GM12892 (cell line): ENCODE results near the gene PSMD1.

Experiments
- POLR2A ChIP-seq: IDR thresholded peaks from 2 replicates; pipeline ENCODE4 v1.6.1; 2011; ENCODE audit warnings: low read depth, low read length, control low read depth
- TAF1 ChIP-seq: IDR thresholded peaks from 2 replicates; pipeline ENCODE4 v1.6.1; 2011; ENCODE audit warnings: low read depth, mild to moderate bottlenecking, control low read depth, low read length, borderline replicate concordance

- no peak for TF ChIP-seq TAF1
- no peak for TF ChIP-seq POLR2A
Observed at GRCh38 chr2:231189171-231189530, 132.5 kb downstream of the PSMD1 start.
